ENCODE results near the gene EXOSC10.

DNA sequence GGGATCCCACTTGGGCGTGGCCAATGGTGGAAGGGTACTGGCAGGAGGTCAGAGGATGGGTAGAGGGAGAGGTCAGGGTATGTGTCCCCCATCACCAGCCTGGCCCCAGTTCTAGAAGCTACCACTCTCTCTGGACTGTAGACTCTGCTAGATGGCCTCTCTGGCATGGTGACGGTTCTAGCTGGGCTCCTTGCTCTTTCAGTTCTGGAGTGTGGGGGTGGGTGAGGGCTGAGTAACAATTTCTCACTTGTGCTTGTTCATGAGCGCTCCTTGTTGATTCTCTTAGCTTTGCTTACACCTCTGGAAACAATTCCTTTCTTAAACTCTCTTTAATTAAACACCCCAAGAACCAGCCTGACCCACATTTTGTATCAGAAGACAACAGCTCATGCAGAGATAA is 25.3 kb upstream of the EXOSC10 start:
- TF ChIP-seq, protein P1, sequence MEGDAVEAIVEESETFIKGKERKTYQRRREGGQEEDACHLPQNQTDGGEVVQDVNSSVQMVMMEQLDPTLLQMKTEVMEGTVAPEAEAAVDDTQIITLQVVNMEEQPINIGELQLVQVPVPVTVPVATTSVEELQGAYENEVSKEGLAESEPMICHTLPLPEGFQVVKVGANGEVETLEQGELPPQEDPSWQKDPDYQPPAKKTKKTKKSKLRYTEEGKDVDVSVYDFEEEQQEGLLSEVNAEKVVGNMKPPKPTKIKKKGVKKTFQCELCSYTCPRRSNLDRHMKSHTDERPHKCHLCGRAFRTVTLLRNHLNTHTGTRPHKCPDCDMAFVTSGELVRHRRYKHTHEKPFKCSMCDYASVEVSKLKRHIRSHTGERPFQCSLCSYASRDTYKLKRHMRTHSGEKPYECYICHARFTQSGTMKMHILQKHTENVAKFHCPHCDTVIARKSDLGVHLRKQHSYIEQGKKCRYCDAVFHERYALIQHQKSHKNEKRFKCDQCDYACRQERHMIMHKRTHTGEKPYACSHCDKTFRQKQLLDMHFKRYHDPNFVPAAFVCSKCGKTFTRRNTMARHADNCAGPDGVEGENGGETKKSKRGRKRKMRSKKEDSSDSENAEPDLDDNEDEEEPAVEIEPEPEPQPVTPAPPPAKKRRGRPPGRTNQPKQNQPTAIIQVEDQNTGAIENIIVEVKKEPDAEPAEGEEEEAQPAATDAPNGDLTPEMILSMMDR (IDR thresholded peaks at IDR 0.05 in 8 of 11, conservative IDR thresholded peaks at IDR 0.05 in 3 of 11), result no peak
- no peak for TF ChIP-seq POLR2AphosphoS5 (IDR thresholded peaks at IDR 0.05)

Measured in spleen (tissue), 7 donors.